IMR-90 (cell line): ENCODE measurements around the gene CXXC1. TPM values are rescaled to one million over a fixed set of nuclear protein-coding genes. Genes with fewer than 3 reads are reported as not detected.

Experiments
- ATAC-seq: fragments of 200-7000 bp; cut with Tn5 transposase; 2 replicates; pipeline ENCODE4 v1.9.1; 2020; ENCODE audit warnings: low read depth, mild to moderate bottlenecking, moderate library complexity
- BruUV-seq: library from RNA; stranded (reverse); fragments of 400-500 nt; replicated peaks from 2 replicates; lab custom pipeline; 2021; lab: Mats Ljungman, UMichigan
- CTCF ChIA-PET: fragments of 300-600 bp; formaldehyde crosslinking; extraction: SDS; loops from one replicate; lab custom pipeline; 2021; ENCODE audit warnings: antibody characterized with exemption; lab: Yijun Ruan, JAX
- POLR2A ChIA-PET: fragments of 300-600 bp; sonication (Branson Sonifier 250); formaldehyde crosslinking; loops from one replicate; lab custom pipeline; 2022; ENCODE audit warnings: antibody characterized with exemption; ENCODE audit not compliant: unreplicated experiment; lab: Charles Lee
- DNase-seq: peaks from one replicate; pipeline ENCODE4 v3.0.0; 2013
- H2AFZ ChIP-seq: replicated peaks from 2 replicates; pipeline ENCODE3; 2013; ENCODE audit warnings: low read length, mild to moderate bottlenecking; ENCODE audit not compliant: poor library complexity
- H2AK5ac ChIP-seq: 2 replicates; pipeline ENCODE4 v1.6.1; 2013; ENCODE audit warnings: low read depth, low read length, inconsistent platforms
- H2AK9ac ChIP-seq: replicated peaks from 2 replicates; pipeline ENCODE3; 2013; ENCODE audit warnings: mild to moderate bottlenecking, low read depth, low read length, moderate library complexity; ENCODE audit not compliant: poor library complexity
- H2BK120ac ChIP-seq: 2 replicates; pipeline ENCODE4 v1.6.1; 2013; ENCODE audit warnings: low read depth, low read length, inconsistent platforms
- H2BK15ac ChIP-seq: 3 replicates; pipeline ENCODE4 v1.6.1; 2013; ENCODE audit warnings: low read depth, low read length, inconsistent platforms
- H2BK20ac ChIP-seq: 2 replicates; pipeline ENCODE4 v1.6.1; 2013; ENCODE audit warnings: low read depth, mild to moderate bottlenecking, inconsistent platforms, low read length, moderate library complexity
- H2BK5ac ChIP-seq: 2 replicates; pipeline ENCODE4 v1.6.1; 2013; ENCODE audit warnings: mild to moderate bottlenecking, low read depth, low read length, inconsistent platforms; ENCODE audit not compliant: poor library complexity, severe bottlenecking
- H3K14ac ChIP-seq: replicated peaks from 2 replicates; pipeline ENCODE4 v1.6.1; 2013; ENCODE audit warnings: low read depth, low read length, inconsistent platforms
- H3K18ac ChIP-seq: 2 replicates; pipeline ENCODE4 v1.6.1; 2013; ENCODE audit warnings: low read depth, low read length, control low read depth
- H3K23ac ChIP-seq: 2 replicates; pipeline ENCODE4 v1.6.1; 2013; ENCODE audit warnings: low read depth, low read length, inconsistent platforms
- H3K27ac ChIP-seq: 2 replicates; pipeline ENCODE4 v1.5.1; 2013; ENCODE audit warnings: mild to moderate bottlenecking, control low read depth, low read length; ENCODE audit not compliant: insufficient read depth
- H3K27me3 ChIP-seq: 2 replicates; pipeline ENCODE4 v1.6.1; 2013; ENCODE audit warnings: low read length; ENCODE audit not compliant: control insufficient read depth, insufficient read depth
- H3K36me3 ChIP-seq: 2 replicates; pipeline ENCODE4 v1.6.1; 2013; ENCODE audit warnings: low read length, mixed read lengths; ENCODE audit not compliant: control insufficient read depth, insufficient read depth
- H3K4ac ChIP-seq: 2 replicates; pipeline ENCODE4 v1.6.1; 2013; ENCODE audit warnings: low read depth, low read length, inconsistent platforms
- H3K4me1 ChIP-seq: 2 replicates; pipeline ENCODE4 v1.6.1; 2013; ENCODE audit warnings: low read length, mixed read lengths; ENCODE audit not compliant: control insufficient read depth, insufficient read depth
- H3K4me2 ChIP-seq: 2 replicates; pipeline ENCODE4 v1.6.1; 2013; ENCODE audit warnings: low read depth, mild to moderate bottlenecking, control low read depth, low read length, moderate library complexity
- H3K4me3 ChIP-seq: 2 replicates; pipeline ENCODE4 v1.5.1; 2013; ENCODE audit warnings: low read depth, mild to moderate bottlenecking, control low read depth, low read length, moderate library complexity; ENCODE audit not compliant: insufficient read depth
- H3K56ac ChIP-seq: 2 replicates; pipeline ENCODE4 v1.6.1; 2013; ENCODE audit warnings: low read length, inconsistent platforms; ENCODE audit not compliant: insufficient read depth; ENCODE audit errors: extremely low read depth
- H3K79me1 ChIP-seq, 2 experiments: 2 replicates each; pipeline ENCODE4 v1.6.1; 2013; ENCODE audit warnings: low read length in 2 of 2, inconsistent platforms in 1 of 2, low read depth in 1 of 2
- H3K9ac ChIP-seq: 2 replicates; pipeline ENCODE4 v1.6.1; 2013; ENCODE audit warnings: low read depth, low read length, control low read depth
- H3K9me1 ChIP-seq: 2 replicates; pipeline ENCODE4 v1.6.1; 2013; ENCODE audit warnings: low read length, inconsistent platforms; ENCODE audit not compliant: insufficient read depth
- H3K9me3 ChIP-seq: 2 replicates; pipeline ENCODE4 v1.6.1; 2013; ENCODE audit warnings: low read length; ENCODE audit not compliant: control insufficient read depth, insufficient read depth
- H4K20me1 ChIP-seq: 2 replicates; pipeline ENCODE4 v1.6.1; 2013; ENCODE audit warnings: low read length, inconsistent platforms; ENCODE audit not compliant: insufficient read depth
- H4K5ac ChIP-seq: 2 replicates; pipeline ENCODE4 v1.6.1; 2013; ENCODE audit warnings: mild to moderate bottlenecking, low read depth, low read length, control low read depth
- H4K8ac ChIP-seq, 2 experiments: 2 replicates each; pipeline ENCODE4 v1.6.1; 2013; ENCODE audit warnings: low read depth in 2 of 2, low read length in 2 of 2, control low read depth in 1 of 2, inconsistent platforms in 1 of 2
- H4K91ac ChIP-seq: 2 replicates; pipeline ENCODE4 v1.6.1; 2013; ENCODE audit warnings: low read depth, low read length, inconsistent platforms; ENCODE audit not compliant: insufficient read depth
- CHD1 ChIP-seq: IDR thresholded peaks from 2 replicates; pipeline ENCODE4 v1.6.1; 2012; ENCODE audit warnings: low read depth, low read length, improper control_type of control experiment
- MAFK ChIP-seq: IDR thresholded peaks from 2 replicates; pipeline ENCODE4 v1.6.1; 2012; ENCODE audit warnings: low read depth, low read length, improper control_type of control experiment
- MAZ ChIP-seq: IDR thresholded peaks from 2 replicates; pipeline ENCODE4 v1.6.1; 2012; ENCODE audit warnings: low read depth, mild to moderate bottlenecking, low read length, improper control_type of control experiment, moderate library complexity, borderline replicate concordance
- MXI1 ChIP-seq: IDR thresholded peaks from 2 replicates; pipeline ENCODE4 v1.6.1; 2012; ENCODE audit warnings: low read depth, mild to moderate bottlenecking, low read length, moderate library complexity, borderline replicate concordance
- NFE2L2 ChIP-seq: fragments of 150-350 bp; IDR thresholded peaks from 2 replicates; pipeline ENCODE4 v1.6.1; 2016; ENCODE audit warnings: low read depth, mild to moderate bottlenecking, low read length
- SMC3 ChIP-seq: fragments of 150-350 bp; IDR thresholded peaks from 2 replicates; pipeline ENCODE4 v1.6.1; 2016; ENCODE audit warnings: low read depth, mild to moderate bottlenecking, antibody characterized with exemption, low read length, moderate library complexity
- WGBS, 2 experiments: methylation state at CpG; one replicate each; pipeline versions ENCODE4 v1.1.5 to v1.1.7; 2013; ENCODE audit warnings: missing lambda C conversion rate in 2 of 2; ENCODE audit not compliant: insufficient read length in 1 of 2; ENCODE audit errors: extremely low coverage in 2 of 2; 5-methylcytosine and 5-hydroxymethylcytosine counted together
- dilution Hi-C: fragments of 300-500 bp; cut with HindIII; formaldehyde crosslinking; loops from one replicate; pipeline ENCODE4 v1.14.3; 2018; ENCODE audit warnings: low sequenced_read_pairs; ENCODE audit not compliant: unreplicated experiment
- in situ Hi-C: fragments of 300-500 bp; cut with MboI; formaldehyde crosslinking; loops from 3 replicates; pipeline ENCODE4 v1.14.3; 2019; ENCODE audit warnings: low sequenced_read_pairs, inconsistent platforms, mixed read lengths
- intact Hi-C: fragments of 100-400 bp; cut with micrococcal nuclease; formaldehyde crosslinking; loops from 2 replicates; pipeline ENCODE4 v1.10.0; 2022
- polyA plus RNA-seq, 3 experiments: library from polyadenylated mRNA; depleted of rRNA; stranded (reverse); fragments of >200 nt; gene quantifications; 2 replicates each; pipeline ENCODE4 v1.2.3, GENCODE V29; 2012; ENCODE audit warnings: low replicate concordance in 1 of 3
- total RNA-seq: library from RNA; depleted of rRNA; stranded (reverse); fragments of >200 nt; gene quantifications from 2 replicates; pipeline ENCODE4 v1.2.3, GENCODE V29; 2012
- TF ChIP-seq, protein P1 (sequence below): fragments of 150-350 bp; IDR thresholded peaks from 2 replicates; pipeline ENCODE4 v1.6.1; 2017; ENCODE audit warnings: mild to moderate bottlenecking, antibody characterized with exemption, low read length, low read depth

Gene CXXC1
- total and polyA plus RNA-seq, 2 of the 4 experiments (the other 2 are of a cell fraction), result 24.0 to 66.2 TPM

DNA sequence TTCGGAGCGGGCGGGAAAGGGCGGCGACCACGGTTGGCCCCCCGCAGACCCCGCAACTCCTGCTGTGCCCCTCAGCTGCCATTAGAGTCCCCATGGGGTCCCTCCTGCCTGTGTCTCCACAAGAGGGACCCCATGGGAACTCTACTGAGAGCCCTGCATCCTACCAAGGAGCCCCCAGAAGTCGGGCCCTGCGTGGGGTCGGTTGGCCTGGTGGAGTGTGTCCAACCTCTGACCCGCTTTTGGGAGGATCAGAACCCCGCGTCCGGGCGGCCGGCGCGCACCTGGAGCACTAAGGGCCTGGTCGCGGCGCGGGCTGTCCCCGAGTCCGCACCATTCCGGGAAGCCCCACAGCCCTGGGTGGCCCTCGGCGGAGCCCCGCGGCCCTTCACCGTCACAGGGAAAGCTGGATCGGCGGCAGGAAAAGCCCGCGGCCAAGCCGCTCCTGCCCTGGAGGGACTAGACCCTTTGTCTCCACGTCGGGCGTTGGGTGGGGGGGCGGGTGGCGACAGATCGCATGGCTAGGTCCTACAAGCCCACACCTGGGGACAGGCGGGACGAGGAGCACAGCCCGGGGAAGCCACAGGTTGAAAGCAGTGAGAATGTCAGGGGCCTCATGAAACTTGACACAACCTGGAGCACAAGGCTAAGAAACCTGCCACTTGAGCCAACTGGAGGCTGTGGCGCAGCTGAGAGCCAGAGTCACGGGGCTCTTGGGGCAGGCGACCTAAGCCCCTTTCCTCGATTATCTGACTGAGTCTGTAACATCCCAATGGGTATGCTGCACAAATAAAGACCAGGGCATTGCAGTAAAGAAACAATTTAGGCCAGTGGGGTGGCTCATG lies 11.2 kb upstream of the CXXC1 start:
- BruUV-seq, result no TSS peak
- Histone ChIP-seq H3K27ac (no peak overlapping the region), H3K14ac (no peak overlapping the region), H3K4ac (no peak overlapping the region), H3K9me3 (no peaks in the 10 kb centered on the region), H3K36me3 (no peaks in the 10 kb centered on the region), H3K4me2 (peak overlapping the region; percentile 89; the same call in 1 of the 2 replicates), H3K4me3 (no peak overlapping the region; the same call in 1 of the 2 replicates), H2AK9ac (no peak overlapping the region), H2BK20ac (no peak overlapping the region), H3K9ac (no peak overlapping the region), H4K8ac (no peak overlapping the region; a peak in 1 of 4 replicates), H4K5ac (no peak overlapping the region), H2AFZ (peak overlapping the region; percentile 63), H3K23ac (no peak overlapping the region), H3K56ac (no peak overlapping the region), H3K18ac (no peak overlapping the region), H3K4me1 (no peaks in the 10 kb centered on the region), H2BK15ac (no peak overlapping the region), H2AK5ac (no peak overlapping the region), H3K27me3 (peaks cover 15% of the 10 kb centered on the region), H3K79me1 (no peaks in the 10 kb centered on the region), H2BK120ac (no peak overlapping the region), H4K20me1 (no peaks in the 10 kb centered on the region), H2BK5ac (no peak overlapping the region), H4K91ac (no peak overlapping the region), H3K9me1 (no peaks in the 10 kb centered on the region)
- CTCF ChIA-PET, result interaction anchor here (0.8 kb wide), 1 partner anchor 59 kb away, joined by 3 read pairs; no protein-coding TSS in a partner anchor
- TF ChIP-seq CHD1 (no peak), NFE2L2 (no peak), MAFK (no peak), MAZ (no peak), MXI1 (no peak), SMC3 (no peak)
- TF ChIP-seq, protein P1, sequence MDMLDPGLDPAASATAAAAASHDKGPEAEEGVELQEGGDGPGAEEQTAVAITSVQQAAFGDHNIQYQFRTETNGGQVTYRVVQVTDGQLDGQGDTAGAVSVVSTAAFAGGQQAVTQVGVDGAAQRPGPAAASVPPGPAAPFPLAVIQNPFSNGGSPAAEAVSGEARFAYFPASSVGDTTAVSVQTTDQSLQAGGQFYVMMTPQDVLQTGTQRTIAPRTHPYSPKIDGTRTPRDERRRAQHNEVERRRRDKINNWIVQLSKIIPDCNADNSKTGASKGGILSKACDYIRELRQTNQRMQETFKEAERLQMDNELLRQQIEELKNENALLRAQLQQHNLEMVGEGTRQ, result no peak
- ATAC-seq (no peak), DNase-seq (no peak)
- no CpG with 5 or more reads among the region's 49 CpGs for WGBS, 2 experiments
- POLR2A ChIA-PET, result no interaction called here
- dilution Hi-C loops, result no loop called here
- intact Hi-C loops, result no loop called here
- in situ Hi-C loops, result loop anchor here (25.0 kb wide), 2 partner anchors 739 to 1661 kb away; partner anchors contain the start of gene SMAD4
